RWPE1 (cell line): ENCODE measurements around the gene ACOX3.
"Not testable (repeated sequence)": the region's sequence is repeated elsewhere in the genome, so short reads cannot be mapped to it uniquely, and the experiment has no call there.

Experiments used
- CTCF ChIA-PET: fragments of 350-600 bp; sonication (Branson Sonifier 250); formaldehyde crosslinking; extraction: SDS; loops from one replicate; lab custom pipeline; 2021; lab: Yijun Ruan, JAX
- POLR2A ChIA-PET: fragments of 400-600 bp; formaldehyde crosslinking; extraction: SDS; loops from one replicate; lab custom pipeline; 2020; ENCODE audit warnings: antibody characterized with exemption; ENCODE audit not compliant: low non-redundant PET; lab: Yijun Ruan, JAX
- DNase-seq: peaks from one replicate; pipeline ENCODE4 v3.0.0; 2012; ENCODE audit warnings: low spot score
- H3K27ac ChIP-seq: fragments of 450-650 bp; 2 replicates; pipeline ENCODE4 v1.5.1; 2017
- CTCF ChIP-seq: fragments of 450-650 bp; conservative IDR thresholded peaks from 2 replicates; pipeline ENCODE4 v1.5.1; 2017; ENCODE audit warnings: low read depth, mild to moderate bottlenecking

The ACOX3 gene

GRCh38 chr4:8440492-8441311 is at the start of gene ACOX3, which contains the start of gene TRMT44:
Gene ACOX3 (minus strand): TSS chr4:8440723. CDS start chr4:8416521, 24,202 bp downstream.
Gene TRMT44 (plus strand): TSS chr4:8440777. CDS start chr4:8440823, 46 bp downstream.
- CTCF ChIA-PET: interaction anchor here (0.6 to 1.7 kb wide), 2 partner anchors 12 to 204 kb away, joined by 3 to 4 read pairs; no protein-coding TSS in a partner anchor
- peak within 1 kb of the TSS; percentile 82 for H3K27ac ChIP-seq
- POLR2A ChIA-PET: no interaction called here
- DNase-seq: peak; percentile 79
- no peak for TF ChIP-seq CTCF

GRCh38 chr4:8488791-8489369 is 48.4 kb upstream of the ACOX3 start:
- TF ChIP-seq CTCF: no peak
- no peak overlapping the region for H3K27ac ChIP-seq
- POLR2A ChIA-PET: no interaction called here
- DNase-seq: no peak
- CTCF ChIA-PET: no interaction called here

GRCh38 chr4:8486643-8487042 is 46.1 kb upstream of the ACOX3 start:
- H3K27ac ChIP-seq, DNase-seq, POLR2A ChIA-PET: not testable (repeated sequence)
- CTCF ChIA-PET: interaction anchor here (0.7 kb wide), 1 partner anchor 1031 kb away, joined by 4 read pairs; no protein-coding TSS in a partner anchor

- ChIA-PET POLR2A (no interaction called here), CTCF (interaction anchor here (0.6 kb wide), 1 partner anchor 159 kb away, joined by 3 read pairs; no protein-coding TSS in a partner anchor)
- H3K27ac ChIP-seq: no peak overlapping the region
- TF ChIP-seq CTCF: no peak
- DNase-seq: no peak
These were observed 39.7 kb upstream of the ACOX3 start for GRCh38 chr4:8480221-8480620.

- no peak for DNase-seq
- H3K27ac ChIP-seq: no peak overlapping the region
- no peak for TF ChIP-seq CTCF
- ChIA-PET CTCF (interaction anchor here (0.6 kb wide), 1 partner anchor 160 kb away, joined by 3 read pairs; no protein-coding TSS in a partner anchor), POLR2A (no interaction called here)
These were observed 38.5 kb upstream of the ACOX3 start for GRCh38 chr4:8478801-8479744.

GRCh38 chr4:8478371-8478770 is 37.8 kb upstream of the ACOX3 start:
- ChIA-PET POLR2A (no interaction called here), CTCF (no interaction called here)
- TF ChIP-seq CTCF: no peak
- DNase-seq: no peak
- no peak overlapping the region for H3K27ac ChIP-seq
